ENCODE measurements around the gene CD58. TPM values are rescaled to one million over a fixed set of nuclear protein-coding genes. Genes with fewer than 3 reads are reported as not detected.
A peak's percentile ranks its signal among the peaks of the same experiment; 100 is the strongest.

The CD58 gene
- total RNA-seq, 1 donor from 2014 or later, result 7.0 TPM

- H3K36me3 Mint-ChIP-seq (ENCODE audit: insufficient read depth), result no peaks in the 10 kb centered on the region
- no peak overlapping the region for H3K27ac Mint-ChIP-seq
- H3K27me3 Mint-ChIP-seq, result no peaks in the 10 kb centered on the region
- H3K9me3 Mint-ChIP-seq (ENCODE audit: low read depth), result no peaks in the 10 kb centered on the region
- no peak for TF ChIP-seq CTCF (IDR thresholded peaks at IDR 0.05; ENCODE audit: unreplicated experiment)
- no peak for DNase-seq (ENCODE audit: low spot score, unreplicated experiment)
- peaks cover 10% of the 10 kb centered on the region for H3K4me1 Mint-ChIP-seq (ENCODE audit: low read depth)
- no peak overlapping the region for H3K4me3 Mint-ChIP-seq (ENCODE audit: low read depth)
Observed at GRCh38 chr1:116518400-116518799, 52.4 kb downstream of the CD58 start.

GRCh38 chr1:116516631-116517030 lies 54.2 kb downstream of the CD58 start:
- no peak for TF ChIP-seq CTCF (IDR thresholded peaks at IDR 0.05; ENCODE audit: unreplicated experiment)
- Mint-ChIP-seq H3K36me3 (ENCODE audit: insufficient read depth) (peaks cover 2% of the 10 kb centered on the region), H3K27me3 (no peaks in the 10 kb centered on the region), H3K4me3 (ENCODE audit: low read depth) (no peak overlapping the region), H3K9me3 (ENCODE audit: low read depth) (peaks cover 3% of the 10 kb centered on the region), H3K4me1 (ENCODE audit: low read depth) (peaks cover 10% of the 10 kb centered on the region), H3K27ac (no peak overlapping the region)
- no peak for DNase-seq (ENCODE audit: low spot score, unreplicated experiment)

GRCh38 chr1:116515702-116516101 lies 55.1 kb downstream of the CD58 start:
- DNase-seq (ENCODE audit: low spot score, unreplicated experiment), result no peak
- no peak for TF ChIP-seq CTCF (IDR thresholded peaks at IDR 0.05; ENCODE audit: unreplicated experiment)
- peak overlapping the region; percentile 21 for H3K27ac Mint-ChIP-seq
- H3K4me3 Mint-ChIP-seq (ENCODE audit: low read depth), result no peak overlapping the region
- peaks cover 8% of the 10 kb centered on the region for H3K9me3 Mint-ChIP-seq (ENCODE audit: low read depth)
- no peaks in the 10 kb centered on the region for H3K27me3 Mint-ChIP-seq
- peaks cover 10% of the 10 kb centered on the region for H3K4me1 Mint-ChIP-seq (ENCODE audit: low read depth)
- peaks cover 3% of the 10 kb centered on the region for H3K36me3 Mint-ChIP-seq (ENCODE audit: insufficient read depth)

- H3K9me3 Mint-ChIP-seq (ENCODE audit: low read depth), result peaks cover 8% of the 10 kb centered on the region
- H3K27me3 Mint-ChIP-seq, result no peaks in the 10 kb centered on the region
- H3K36me3 Mint-ChIP-seq (ENCODE audit: insufficient read depth), result peaks cover 3% of the 10 kb centered on the region
- H3K4me3 Mint-ChIP-seq (ENCODE audit: low read depth), result no peak overlapping the region
- H3K4me1 Mint-ChIP-seq (ENCODE audit: low read depth), result peaks cover 10% of the 10 kb centered on the region
- no peak for DNase-seq (ENCODE audit: low spot score, unreplicated experiment)
- TF ChIP-seq CTCF (IDR thresholded peaks at IDR 0.05; ENCODE audit: unreplicated experiment), result no peak
- peak overlapping the region; percentile 14 for H3K27ac Mint-ChIP-seq
Observed at GRCh38 chr1:116514708-116515525, 55.9 kb downstream of the CD58 start.

GRCh38 chr1:116513956-116514355 lies 56.9 kb downstream of the CD58 start:
- H3K27ac Mint-ChIP-seq, result no peak overlapping the region
- no peak for TF ChIP-seq CTCF (IDR thresholded peaks at IDR 0.05; ENCODE audit: unreplicated experiment)
- no peaks in the 10 kb centered on the region for H3K27me3 Mint-ChIP-seq
- H3K9me3 Mint-ChIP-seq (ENCODE audit: low read depth), result peaks cover 8% of the 10 kb centered on the region
- peaks cover 10% of the 10 kb centered on the region for H3K4me1 Mint-ChIP-seq (ENCODE audit: low read depth)
- no peak overlapping the region for H3K4me3 Mint-ChIP-seq (ENCODE audit: low read depth)
- DNase-seq (ENCODE audit: low spot score, unreplicated experiment), result no peak
- peaks cover 3% of the 10 kb centered on the region for H3K36me3 Mint-ChIP-seq (ENCODE audit: insufficient read depth)
